Keratinocyte (primary cell): Measurements from ENCODE around the gene SFT2D3. TPM values are rescaled to one million over a fixed set of nuclear protein-coding genes. Genes with fewer than 3 reads are reported as not detected.

ENCODE experiments used
- DNase-seq: peaks from one replicate; pipeline ENCODE4 v3.0.0-alpha.2; 2011; ENCODE audit warnings: low read depth, missing footprints, low spot score
- FAIRE-seq: peaks from 2 replicates; lab custom pipeline; 2011; peaks lifted over from hg19 to GRCh38; lab: Jason Lieb, UNC
- H2AFZ ChIP-seq: 2 replicates; pipeline ENCODE4 v1.6.0; 2012; ENCODE audit warnings: low read length, control low read depth, inconsistent platforms; ENCODE audit not compliant: control insufficient read depth
- H3K27ac ChIP-seq: 2 replicates; pipeline ENCODE4 v1.5.1; 2011; ENCODE audit warnings: low read length; ENCODE audit not compliant: control insufficient read depth, insufficient read depth
- H3K27me3 ChIP-seq: 3 replicates; pipeline ENCODE4 v1.6.0; 2011; ENCODE audit warnings: low read length; ENCODE audit not compliant: control insufficient read depth, insufficient read depth; ENCODE audit errors: extremely low read depth
- H3K36me3 ChIP-seq, 2 experiments: 2 replicates in 1 of 2; 3 replicates in 1 of 2; pipeline ENCODE4 v1.5.1; 2011; ENCODE audit warnings: low read length in 2 of 2, mild to moderate bottlenecking in 1 of 2; ENCODE audit not compliant: control insufficient read depth in 2 of 2, insufficient read depth in 2 of 2; ENCODE audit errors: extremely low read depth in 1 of 2
- H3K4me1 ChIP-seq: 3 replicates; pipeline ENCODE4 v1.5.1; 2011; ENCODE audit warnings: low read length; ENCODE audit not compliant: control insufficient read depth, insufficient read depth; ENCODE audit errors: extremely low read depth
- H3K4me2 ChIP-seq: 3 replicates; pipeline ENCODE4 v1.6.0; 2011; ENCODE audit warnings: low read depth, low read length; ENCODE audit not compliant: control insufficient read depth, insufficient read depth; ENCODE audit errors: extremely low read depth
- H3K4me3 ChIP-seq, 3 experiments: fragments of 200-600 bp in 1 of 3; sonication (generic) in 1 of 3; 2 replicates in 2 of 3; 3 replicates in 1 of 3; pipeline ENCODE4 v1.5.1; 2011 to 2016; ENCODE audit warnings: low read length in 3 of 3, mild to moderate bottlenecking in 3 of 3, control low read depth in 2 of 3, inconsistent platforms in 1 of 3, low read depth in 1 of 3, mixed read lengths in 1 of 3, mixed run types in 1 of 3, moderate library complexity in 1 of 3; ENCODE audit not compliant: control insufficient read depth in 2 of 3, insufficient read depth in 2 of 3; ENCODE audit errors: extremely low read depth in 1 of 3
- H3K79me2 ChIP-seq: 2 replicates; pipeline ENCODE4 v1.6.0; 2012; ENCODE audit warnings: low read length; ENCODE audit not compliant: control insufficient read depth, insufficient read depth
- H3K9ac ChIP-seq: 3 replicates; pipeline ENCODE4 v1.6.0; 2011; ENCODE audit warnings: low read length; ENCODE audit not compliant: control insufficient read depth, insufficient read depth; ENCODE audit errors: extremely low read depth
- H3K9me1 ChIP-seq: 3 replicates; pipeline ENCODE4 v1.6.0; 2011; ENCODE audit warnings: low read length; ENCODE audit not compliant: control insufficient read depth, insufficient read depth; ENCODE audit errors: extremely low read depth
- H3K9me3 ChIP-seq: 2 replicates; pipeline ENCODE4 v1.5.1; 2012; ENCODE audit warnings: low read depth, low read length; ENCODE audit not compliant: control insufficient read depth
- H4K20me1 ChIP-seq: 3 replicates; pipeline ENCODE4 v1.6.0; 2011; ENCODE audit warnings: low read length; ENCODE audit not compliant: control insufficient read depth, insufficient read depth; ENCODE audit errors: extremely low read depth
- EZH2 ChIP-seq: IDR thresholded peaks from one replicate; pipeline ENCODE4 v1.6.1; 2012; ENCODE audit warnings: inconsistent platforms, mild to moderate bottlenecking, low read length, moderate library complexity
- dilution Hi-C: fragments of 300-500 bp; cut with MboI; formaldehyde crosslinking; loops from one replicate; pipeline ENCODE4 v1.7.0; 2020; ENCODE audit warnings: low sequenced_read_pairs; ENCODE audit not compliant: extremely low pct_ligation_motif_present
- polyA plus RNA-seq, 5 experiments: library from polyadenylated mRNA; depleted of rRNA in 3 of 5; stranded (reverse) in 3 of 5; stranded (forward) in 1 of 5; unstranded in 1 of 5; fragments of >200 nt; gene quantifications; 1 replicate in 1 of 5; 2 replicates in 3 of 5; 3 replicates in 1 of 5; pipeline versions ENCODE4 v1.2.1 to v1.2.3, GENCODE V29; 2011 to 2012; ENCODE audit warnings: missing spikeins in 2 of 5, low read depth in 1 of 5, low replicate concordance in 1 of 5
- TF ChIP-seq, protein P1 (sequence below), 3 experiments: IDR thresholded peaks in 1 of 3; conservative IDR thresholded peaks in 1 of 3; optimal IDR thresholded peaks in 1 of 3; 2 replicates in 2 of 3; 3 replicates in 1 of 3; pipeline versions ENCODE3 to v1.5.1; 2011; ENCODE audit warnings: low read length in 3 of 3, mild to moderate bottlenecking in 3 of 3, moderate library complexity in 2 of 3, control low read depth in 1 of 3, inconsistent platforms in 1 of 3; ENCODE audit not compliant: insufficient read depth in 2 of 3; ENCODE audit errors: extremely low read depth in 1 of 3

The SFT2D3 gene
- polyA plus RNA-seq, 1 donor (not counting 4 experiments of a cell fraction or from before 2014, with no cell fraction given) = 2.4 TPM

DNA sequence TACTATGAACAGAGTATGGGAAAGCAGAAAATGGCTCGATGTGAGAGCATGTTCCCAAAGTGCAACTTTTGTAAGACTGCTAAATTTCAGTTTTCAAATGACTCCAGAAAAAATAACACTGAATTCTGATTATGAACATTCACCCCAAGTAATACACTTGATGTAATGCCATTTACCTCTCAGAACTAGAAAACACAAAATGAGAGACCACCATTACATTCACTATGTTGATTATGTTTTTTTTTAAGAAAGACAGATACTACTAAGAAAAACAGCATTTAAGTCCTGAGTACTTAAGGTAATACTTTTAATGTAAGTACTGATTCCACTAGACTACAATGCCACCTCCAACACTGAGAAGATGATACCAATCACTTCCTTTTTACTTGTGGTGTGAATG lies 38.5 kb downstream of the SFT2D3 start:
- H3K9me3 ChIP-seq = no peaks in the 10 kb centered on the region
- no peaks in the 10 kb centered on the region for H4K20me1 ChIP-seq
- no peaks in the 10 kb centered on the region for H3K4me1 ChIP-seq
- dilution Hi-C loops = no loop called here
- peaks cover 2 to 3% of the 10 kb centered on the region in 2 experiments for H3K36me3 ChIP-seq
- TF ChIP-seq, protein P1, sequence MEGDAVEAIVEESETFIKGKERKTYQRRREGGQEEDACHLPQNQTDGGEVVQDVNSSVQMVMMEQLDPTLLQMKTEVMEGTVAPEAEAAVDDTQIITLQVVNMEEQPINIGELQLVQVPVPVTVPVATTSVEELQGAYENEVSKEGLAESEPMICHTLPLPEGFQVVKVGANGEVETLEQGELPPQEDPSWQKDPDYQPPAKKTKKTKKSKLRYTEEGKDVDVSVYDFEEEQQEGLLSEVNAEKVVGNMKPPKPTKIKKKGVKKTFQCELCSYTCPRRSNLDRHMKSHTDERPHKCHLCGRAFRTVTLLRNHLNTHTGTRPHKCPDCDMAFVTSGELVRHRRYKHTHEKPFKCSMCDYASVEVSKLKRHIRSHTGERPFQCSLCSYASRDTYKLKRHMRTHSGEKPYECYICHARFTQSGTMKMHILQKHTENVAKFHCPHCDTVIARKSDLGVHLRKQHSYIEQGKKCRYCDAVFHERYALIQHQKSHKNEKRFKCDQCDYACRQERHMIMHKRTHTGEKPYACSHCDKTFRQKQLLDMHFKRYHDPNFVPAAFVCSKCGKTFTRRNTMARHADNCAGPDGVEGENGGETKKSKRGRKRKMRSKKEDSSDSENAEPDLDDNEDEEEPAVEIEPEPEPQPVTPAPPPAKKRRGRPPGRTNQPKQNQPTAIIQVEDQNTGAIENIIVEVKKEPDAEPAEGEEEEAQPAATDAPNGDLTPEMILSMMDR (optimal IDR thresholded peaks at IDR 0.05 in 1 of 3, IDR thresholded peaks at IDR 0.05 in 1 of 3, conservative IDR thresholded peaks at IDR 0.05 in 1 of 3; ENCODE audit: extremely low read depth in 1 of 3, insufficient read depth in 2 of 3, low read length in 3 of 3) = no peak
- no peak for TF ChIP-seq EZH2
- no peaks in the 10 kb centered on the region for H3K79me2 ChIP-seq
- no peak overlapping the region for H3K27ac ChIP-seq
- no peak overlapping the region for H3K4me3 ChIP-seq
- no peak overlapping the region for H2AFZ ChIP-seq
- FAIRE-seq (no peak), DNase-seq (no peak)
- H3K4me2 ChIP-seq = no peak overlapping the region
- H3K9me1 ChIP-seq = no peaks in the 10 kb centered on the region
- H3K27me3 ChIP-seq = no peaks in the 10 kb centered on the region
- no peak overlapping the region for H3K9ac ChIP-seq

DNA sequence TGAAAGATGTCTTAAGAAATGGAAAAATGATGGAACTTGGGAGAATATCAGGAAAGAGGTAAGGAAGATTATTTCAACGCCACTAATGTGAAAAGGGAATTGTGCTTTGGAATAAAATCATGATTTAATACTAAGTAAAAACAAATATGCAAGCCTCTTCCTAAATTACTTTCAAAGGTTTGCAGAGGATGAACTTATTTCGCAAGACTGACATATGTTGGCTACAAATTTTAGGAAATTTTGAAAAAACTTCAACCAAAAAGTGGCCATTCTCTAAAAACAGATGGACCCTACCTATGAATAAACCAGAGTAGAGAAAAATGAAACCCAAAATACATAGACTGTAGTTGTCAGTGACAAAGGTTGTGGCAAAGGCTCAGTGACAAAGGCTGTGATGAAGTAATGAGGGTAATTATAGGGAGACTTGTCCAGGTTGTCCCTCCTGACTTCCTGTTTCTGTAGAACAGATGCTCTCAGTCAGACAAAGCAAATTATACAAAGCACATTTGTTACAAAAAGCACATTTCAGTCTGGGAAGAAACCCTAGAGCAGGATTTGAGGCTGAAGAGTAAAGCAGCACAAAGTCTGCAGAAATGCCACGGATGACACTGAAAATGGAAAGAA lies 39.5 kb downstream of the SFT2D3 start:
- no peaks in the 10 kb centered on the region for H3K27me3 ChIP-seq
- H3K4me3 ChIP-seq = no peak overlapping the region
- no peak for FAIRE-seq
- no peaks in the 10 kb centered on the region for H3K4me1 ChIP-seq
- H3K79me2 ChIP-seq = no peaks in the 10 kb centered on the region
- H3K9ac ChIP-seq = no peak overlapping the region
- H3K27ac ChIP-seq = no peak overlapping the region
- H3K9me3 ChIP-seq = no peaks in the 10 kb centered on the region
- H3K4me2 ChIP-seq = no peak overlapping the region
- H4K20me1 ChIP-seq = no peaks in the 10 kb centered on the region
- dilution Hi-C loops = no loop called here
- TF ChIP-seq EZH2 = no peak
- TF ChIP-seq, protein P1 (optimal IDR thresholded peaks at IDR 0.05 in 1 of 3, IDR thresholded peaks at IDR 0.05 in 1 of 3, conservative IDR thresholded peaks at IDR 0.05 in 1 of 3; ENCODE audit: extremely low read depth in 1 of 3, insufficient read depth in 2 of 3, low read length in 3 of 3) = no peak
- peaks cover 4% of the 10 kb centered on the region in 2 experiments for H3K36me3 ChIP-seq
- no peaks in the 10 kb centered on the region for H3K9me1 ChIP-seq
- no peak for DNase-seq
- no peak overlapping the region for H2AFZ ChIP-seq
